HG03159 (cell line): ENCODE measurements around the gene GPHB5.
"Not testable (repeated sequence)": the region's sequence is repeated elsewhere in the genome, so short reads cannot be mapped to it uniquely, and the experiment has no call there.

Source experiments
- ATAC-seq: cut with Tn5 transposase; IDR thresholded peaks from one replicate; pipeline ENCODE4 v1.9.1; 2021; ENCODE audit warnings: mild to moderate bottlenecking, moderate library complexity; ENCODE audit not compliant: unreplicated experiment

The GPHB5 gene

DNA sequence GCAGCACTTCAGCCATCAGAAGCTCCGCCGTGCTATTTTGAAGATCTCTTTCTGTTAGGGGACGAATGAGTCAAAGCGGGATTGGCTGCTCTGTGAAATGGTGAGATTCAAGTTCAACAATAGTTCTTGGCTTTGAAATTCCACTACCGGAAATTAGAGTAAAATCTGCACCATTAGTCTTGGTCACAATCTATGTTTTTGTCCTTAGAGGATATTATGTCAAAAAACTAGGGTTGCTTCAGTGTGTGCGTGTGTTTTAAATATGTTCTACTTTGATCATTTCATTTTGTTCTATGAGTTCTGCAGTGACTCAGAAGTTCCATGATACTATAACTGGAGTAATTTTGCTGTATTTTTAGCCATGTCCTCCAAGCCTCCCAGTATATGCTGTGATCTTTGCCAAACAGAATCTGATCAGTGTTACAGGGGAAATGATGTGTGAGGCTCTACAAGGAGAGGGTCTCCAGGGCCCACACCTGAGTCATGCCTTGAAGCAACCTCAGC, 22.6 kb downstream of the GPHB5 start:
- no peak for ATAC-seq

DNA sequence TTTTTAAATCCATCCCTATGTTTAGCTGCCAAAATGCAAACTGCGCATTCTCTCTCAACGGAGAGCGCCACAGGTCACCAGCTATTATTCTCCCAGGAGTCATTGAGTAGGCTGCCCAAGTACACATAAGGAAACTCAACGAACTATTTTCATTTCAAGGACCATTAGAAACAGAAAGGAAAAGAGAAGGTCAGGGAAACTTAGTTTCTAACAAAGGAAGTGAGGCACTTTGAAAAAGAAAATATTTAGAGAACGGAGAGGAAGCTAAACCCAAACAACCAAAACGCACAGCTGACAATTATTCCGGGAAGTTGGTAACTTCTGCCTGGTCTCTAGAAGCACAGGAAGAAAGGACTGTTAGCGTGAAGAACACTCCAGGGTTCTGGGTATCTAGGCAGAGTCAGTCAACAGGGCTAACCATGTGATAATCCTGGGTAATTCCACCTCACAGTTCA, 23.5 kb downstream of the GPHB5 start:
- no peak for ATAC-seq

DNA sequence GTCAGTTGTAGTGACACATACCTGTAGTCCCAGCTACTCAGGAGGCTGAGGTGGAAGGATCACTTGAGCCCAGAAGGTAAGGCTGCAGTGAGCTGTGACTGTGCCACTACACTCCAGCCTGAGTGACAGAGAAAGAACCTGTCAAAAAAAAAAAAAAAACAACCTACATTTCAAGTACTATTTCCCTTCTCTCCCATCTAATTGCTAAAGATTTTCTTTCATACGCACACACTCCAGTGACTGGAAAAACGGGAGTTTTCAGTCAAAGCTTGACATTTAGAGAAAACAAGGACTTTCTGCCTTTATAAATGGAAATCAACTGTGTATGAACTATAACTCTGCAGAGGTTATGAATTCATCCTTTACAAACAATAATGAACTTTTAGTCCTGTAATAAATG, 25.9 kb downstream of the GPHB5 start:
- no peak for ATAC-seq

DNA sequence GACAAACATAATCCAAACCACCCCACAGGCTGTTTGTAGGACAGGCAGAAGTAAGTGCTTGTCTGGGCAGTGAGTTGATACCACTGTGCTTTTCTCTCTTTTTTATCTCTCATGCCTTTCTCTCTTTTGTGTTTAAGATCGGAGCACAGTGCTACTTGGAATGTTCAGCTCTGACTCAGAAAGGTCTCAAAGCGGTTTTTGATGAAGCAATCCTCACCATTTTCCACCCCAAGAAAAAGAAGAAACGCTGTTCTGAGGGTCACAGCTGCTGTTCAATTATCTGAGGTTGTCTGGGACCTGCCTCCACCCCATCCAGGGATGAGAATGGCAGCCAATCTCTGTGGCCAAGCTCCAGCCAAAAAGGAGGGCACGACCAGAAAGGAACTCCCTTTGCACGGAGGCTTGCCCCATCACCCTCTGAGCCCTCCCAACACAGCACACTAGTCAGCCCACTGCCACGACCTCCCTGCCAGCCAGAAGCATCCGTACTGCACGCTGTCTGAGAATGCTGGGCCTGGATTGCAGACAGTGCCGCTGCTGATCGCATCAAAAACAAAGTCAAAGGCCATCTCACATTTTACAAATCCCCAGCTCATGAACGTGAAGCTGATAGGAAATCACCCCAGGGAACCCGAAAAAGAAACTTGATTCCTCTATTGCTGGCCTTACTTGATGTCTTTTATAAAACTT, 27.8 kb downstream of the GPHB5 start:
- ATAC-seq: no peak

DNA sequence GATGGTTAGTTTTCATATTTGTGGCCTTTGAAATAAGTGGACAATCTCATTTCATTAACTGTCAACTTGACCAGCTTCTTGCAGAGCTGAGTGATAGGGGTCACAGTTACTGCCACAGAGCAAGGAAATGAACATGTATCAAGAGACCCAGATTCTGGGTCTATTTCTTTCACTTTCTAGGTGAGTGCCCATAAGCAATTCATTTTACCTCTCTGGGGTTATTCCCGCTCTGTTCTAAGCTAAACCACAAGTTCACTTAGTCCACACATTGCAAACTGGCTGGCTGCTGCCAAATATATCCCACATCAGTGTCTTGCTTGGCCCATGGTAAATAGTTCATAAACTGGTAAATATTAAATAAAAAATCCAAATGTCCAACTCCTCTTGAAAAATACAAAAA, 29.9 kb downstream of the GPHB5 start:
- no peak for ATAC-seq

DNA sequence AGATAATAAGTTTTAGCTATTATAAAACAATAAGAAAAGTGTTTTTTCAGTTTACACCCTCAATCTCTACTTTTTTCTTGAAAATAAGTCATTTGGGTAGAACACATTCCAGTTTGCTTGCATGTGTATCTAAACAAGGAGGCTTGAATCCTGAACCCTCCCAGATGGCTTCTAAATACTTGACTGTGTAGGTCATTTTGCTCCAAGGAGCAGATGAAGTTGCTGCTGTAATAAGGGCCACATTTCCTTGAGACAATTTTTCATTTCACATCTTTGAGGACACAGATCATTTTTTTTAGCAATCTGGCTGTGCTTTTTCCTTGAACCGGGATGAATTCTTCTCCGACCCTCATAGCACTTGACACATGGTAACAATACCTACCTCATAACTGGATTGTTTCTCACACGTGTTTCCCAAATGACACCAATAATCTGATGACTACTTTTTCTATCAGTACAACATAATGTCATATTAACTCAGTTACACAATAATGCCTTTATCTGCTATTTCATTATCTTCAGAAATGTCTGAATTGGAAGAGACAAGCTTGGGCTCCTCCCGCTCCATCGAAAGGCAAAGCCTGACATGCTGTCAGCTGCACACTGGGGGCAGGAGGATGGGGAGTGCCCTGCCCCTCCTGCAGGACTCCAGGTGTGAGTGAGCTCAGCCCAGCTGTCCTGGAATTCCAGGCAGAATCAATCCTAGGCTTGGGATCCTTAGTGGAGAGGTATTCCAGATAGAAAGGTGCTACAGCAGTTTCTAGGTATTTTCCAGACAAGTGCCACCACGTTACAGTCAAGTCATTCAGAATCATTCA, 30.9 kb downstream of the GPHB5 start:
- no peak for ATAC-seq

DNA sequence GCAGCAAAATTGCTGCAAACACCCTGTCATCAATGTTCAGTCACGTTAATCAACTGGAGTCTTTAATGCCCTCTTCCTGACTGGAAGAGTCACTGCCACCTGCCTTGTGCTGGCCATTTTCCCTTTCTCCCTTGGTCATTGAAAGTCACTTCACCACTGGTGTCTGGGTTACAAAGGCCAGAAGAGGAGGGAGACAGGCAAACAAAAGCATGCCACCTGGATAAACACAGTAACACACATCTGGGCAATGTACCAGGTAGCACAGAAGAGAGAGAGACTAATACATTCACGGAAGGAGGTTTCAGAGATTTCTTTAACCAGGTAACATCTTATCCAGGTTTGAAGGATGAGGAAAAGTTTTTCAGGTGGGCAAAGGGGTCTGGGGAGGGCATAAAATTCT, 32.7 kb downstream of the GPHB5 start:
- no peak for ATAC-seq

DNA sequence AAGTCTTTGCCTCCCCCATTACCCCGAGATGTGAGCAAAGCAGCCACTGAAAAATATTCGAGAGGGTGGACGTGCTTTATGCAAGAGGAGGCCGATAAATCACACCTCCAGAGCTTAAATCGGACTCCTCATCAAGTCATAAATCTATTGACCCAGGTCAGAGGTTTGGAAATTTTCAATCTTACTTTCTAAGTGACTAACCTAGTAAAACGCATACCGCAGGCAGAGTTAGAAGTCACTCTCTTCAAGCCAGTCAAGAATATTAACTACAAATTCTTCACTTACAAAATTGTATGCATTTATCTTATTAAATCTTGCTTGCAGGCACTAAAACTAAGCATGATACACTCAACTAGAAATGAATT, 34.9 kb downstream of the GPHB5 start:
- no peak for ATAC-seq

DNA sequence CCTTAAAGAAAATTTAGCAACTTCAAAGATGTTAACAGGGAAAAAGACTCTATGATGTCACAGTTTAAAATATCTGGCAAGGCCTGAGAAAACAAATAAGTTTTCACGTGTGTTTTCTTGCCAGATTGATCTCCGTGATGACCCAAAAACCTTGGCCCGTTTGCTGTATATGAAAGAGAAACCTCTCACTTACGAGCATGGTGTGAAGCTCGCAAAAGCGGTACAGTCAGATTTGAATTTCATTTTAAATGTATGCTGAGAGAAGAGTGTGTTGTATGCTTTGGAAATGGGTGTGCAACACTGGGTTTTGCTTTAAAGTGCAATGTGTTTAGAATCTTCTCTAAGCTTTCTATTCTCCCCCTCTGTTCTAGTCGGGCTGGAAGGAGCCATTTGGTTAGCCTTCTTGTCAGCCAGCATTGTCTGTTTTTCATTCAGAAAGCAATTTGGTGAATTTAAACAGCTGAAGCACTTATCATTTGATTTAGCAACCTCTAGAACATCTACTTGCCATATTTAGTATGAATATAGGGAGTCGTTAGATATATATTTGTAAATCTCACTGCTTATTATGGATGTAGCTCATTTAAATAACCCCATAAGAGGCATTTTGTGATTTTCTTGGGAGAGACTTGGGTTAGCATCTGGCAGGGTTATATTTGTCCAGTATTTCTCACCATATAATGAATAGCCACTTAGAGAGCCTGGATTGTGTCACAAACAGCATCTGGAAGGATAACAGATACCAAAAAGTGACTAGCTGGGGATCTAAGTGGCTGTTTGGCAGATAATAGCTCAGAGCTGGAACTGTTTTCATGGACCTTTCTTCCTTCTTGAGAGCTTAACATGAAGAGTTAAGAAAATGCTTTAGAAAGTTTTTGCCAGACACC, 35.5 kb downstream of the GPHB5 start:
- ATAC-seq: no peak

DNA sequence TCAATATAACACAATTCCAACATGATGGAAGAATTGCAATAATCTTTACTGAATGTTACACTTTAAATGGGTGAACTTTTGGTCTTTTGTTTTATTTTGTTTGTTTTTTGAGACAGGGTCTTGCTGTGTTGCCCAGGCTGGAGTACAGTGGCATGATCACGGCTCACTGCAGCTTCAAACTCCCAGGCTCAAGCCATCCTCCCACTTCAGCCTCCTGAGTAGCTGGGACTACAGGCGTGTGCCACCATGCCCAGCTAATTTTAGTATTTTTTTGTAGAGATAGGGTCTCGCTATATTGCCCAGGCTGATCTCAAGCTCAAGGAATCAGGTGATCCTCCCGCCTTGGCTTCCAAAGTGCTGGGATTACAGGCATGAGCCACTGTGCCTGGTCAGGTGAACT, 38.8 kb downstream of the GPHB5 start:
- ATAC-seq: not testable (repeated sequence)

DNA sequence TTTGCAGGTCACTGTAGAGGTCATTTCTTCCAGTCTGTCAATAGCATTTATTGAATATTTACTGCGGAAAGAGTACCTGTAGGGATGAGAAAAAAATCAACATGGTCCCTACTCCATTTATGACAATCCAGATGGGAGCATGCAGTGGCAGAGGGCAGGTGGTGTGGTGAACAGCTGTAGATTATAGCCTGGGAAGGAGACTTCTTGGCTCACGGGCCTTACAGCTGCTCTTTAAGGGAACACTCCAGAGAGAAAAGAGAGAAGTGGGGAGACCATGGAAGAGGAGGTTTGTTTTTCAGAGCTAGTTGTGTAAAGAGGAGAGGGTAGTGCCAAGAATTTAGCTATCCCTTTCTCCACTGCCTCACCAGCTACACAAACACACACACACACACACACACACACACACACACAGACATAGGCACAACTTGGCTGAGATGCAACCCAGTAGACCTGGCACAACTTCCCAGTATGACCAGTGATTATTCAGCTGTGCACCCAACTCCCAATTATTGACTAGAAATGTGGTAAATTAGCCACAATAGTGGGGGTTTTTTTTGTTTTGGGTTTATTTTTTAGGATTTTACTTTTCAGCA, 41.0 kb downstream of the GPHB5 start:
- ATAC-seq: no peak

DNA sequence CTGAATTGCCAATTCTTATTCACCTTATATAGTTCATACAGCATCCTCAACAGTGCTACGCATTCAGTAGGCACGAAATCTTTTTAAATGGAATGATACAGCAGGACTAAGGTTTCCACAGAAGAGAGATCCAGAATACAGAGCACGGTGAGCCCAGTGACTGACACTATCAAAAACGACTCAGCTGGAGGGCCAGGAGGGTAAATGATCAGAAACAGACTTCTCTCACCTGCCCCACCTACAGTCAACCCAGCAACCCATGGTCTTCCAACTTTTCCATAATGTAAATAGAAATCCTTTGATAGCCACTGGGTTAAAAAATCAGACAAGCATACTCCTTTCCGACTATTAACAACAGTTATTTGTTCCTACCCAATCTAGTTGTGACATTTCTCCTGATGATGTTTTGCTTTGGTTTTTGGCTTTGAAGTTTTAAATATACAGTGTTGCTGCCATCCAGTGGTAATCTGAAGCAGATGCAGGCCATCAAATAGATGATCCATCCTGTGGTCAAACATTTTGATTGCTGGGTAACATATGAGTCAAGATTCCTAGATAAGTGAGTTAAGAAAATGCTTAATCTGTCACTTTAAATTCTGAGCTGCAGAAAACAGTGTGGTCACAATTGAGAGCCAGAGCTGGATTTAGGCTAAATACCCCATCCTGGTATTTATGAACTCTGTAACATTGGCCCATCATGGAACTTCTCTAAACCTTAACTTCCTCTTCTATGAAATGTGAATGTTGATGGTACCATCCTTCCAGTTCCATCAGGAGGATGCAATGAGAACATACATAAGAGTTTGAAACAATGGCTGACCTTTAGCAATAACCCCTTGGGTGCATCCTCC, 42.0 kb downstream of the GPHB5 start:
- ATAC-seq: peak; percentile 78

DNA sequence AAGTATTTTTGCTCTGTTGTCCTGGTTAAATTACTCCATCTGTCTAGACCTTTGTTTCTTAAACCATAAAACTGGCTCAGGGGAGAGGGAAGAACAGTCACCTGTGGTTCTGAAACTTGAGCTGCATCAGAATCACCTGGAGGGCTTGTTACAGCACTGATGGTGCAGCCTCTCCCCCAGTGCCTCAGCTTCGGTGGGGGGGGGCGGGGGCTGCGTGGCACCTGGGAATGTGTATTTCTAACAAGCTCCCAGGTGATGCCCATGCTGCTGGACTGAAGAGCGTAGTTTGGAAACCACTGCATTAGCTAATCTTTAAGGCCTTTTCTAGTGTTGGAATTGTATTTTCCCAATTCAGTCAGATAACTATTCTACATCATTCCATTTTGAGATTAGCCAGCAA, 42.7 kb downstream of the GPHB5 start:
- ATAC-seq: no peak

DNA sequence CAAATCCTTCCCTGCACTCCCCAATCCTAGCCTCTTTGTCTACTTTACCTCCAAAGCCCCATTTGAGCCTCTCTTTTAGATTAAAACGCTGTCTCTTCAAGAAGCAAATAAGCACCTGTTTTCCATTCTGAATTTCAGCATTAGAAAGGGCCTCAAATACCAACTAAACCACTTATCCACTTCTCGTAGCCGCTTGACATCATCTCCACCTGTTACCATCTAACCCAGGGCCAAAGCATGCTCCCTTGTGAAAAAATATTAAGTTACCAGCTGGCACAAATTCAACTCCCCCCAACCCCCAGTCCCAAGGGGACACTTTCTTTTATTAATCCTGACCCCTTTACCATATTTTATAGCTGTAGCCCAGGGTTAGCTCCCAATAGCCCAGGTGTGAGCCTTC, 43.1 kb downstream of the GPHB5 start:
- no peak for ATAC-seq

DNA sequence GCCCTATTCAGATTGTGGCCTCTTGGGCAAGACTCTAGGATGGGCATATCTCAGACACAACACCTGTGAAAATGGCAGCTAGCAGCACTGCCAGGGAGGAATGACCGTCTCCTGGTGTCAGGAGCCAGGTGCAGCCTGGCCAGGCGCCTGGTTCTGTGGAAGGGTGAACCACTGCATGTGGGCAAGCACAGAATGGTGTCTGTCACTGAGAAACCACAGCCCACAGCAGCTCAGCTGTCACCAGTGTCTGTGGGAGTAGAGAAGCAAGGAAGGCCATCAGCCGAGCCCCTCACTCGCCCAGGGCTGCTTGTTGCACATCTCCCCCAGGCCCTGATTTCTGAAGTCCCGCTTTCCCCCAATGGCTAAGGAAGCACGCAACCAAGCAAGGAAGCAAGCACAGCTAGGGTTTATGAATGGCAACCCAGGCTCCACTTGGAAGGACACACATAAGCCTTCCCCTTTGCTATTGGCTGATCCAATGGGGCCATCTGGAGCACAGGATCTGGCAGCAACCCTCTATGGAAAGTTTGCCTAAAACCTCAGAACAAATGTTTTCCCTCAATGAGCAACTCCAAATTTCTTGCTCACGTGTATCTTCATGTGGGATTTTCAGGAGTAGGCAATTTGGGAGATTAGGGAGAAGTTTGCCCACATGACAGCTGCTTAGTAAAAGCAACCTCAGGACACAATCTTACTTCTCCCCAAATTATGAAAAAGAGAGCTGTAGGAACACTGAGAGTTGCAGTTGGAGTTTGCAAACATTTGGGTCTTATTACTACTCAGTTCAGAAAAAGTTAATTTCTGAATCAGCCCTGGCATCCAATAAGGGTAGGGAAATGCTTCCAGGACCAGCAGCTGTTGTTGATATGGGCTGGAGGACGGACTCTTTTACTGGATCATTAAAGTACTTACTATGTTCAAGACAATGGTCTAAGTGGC, 44.7 kb downstream of the GPHB5 start:
- no peak for ATAC-seq

DNA sequence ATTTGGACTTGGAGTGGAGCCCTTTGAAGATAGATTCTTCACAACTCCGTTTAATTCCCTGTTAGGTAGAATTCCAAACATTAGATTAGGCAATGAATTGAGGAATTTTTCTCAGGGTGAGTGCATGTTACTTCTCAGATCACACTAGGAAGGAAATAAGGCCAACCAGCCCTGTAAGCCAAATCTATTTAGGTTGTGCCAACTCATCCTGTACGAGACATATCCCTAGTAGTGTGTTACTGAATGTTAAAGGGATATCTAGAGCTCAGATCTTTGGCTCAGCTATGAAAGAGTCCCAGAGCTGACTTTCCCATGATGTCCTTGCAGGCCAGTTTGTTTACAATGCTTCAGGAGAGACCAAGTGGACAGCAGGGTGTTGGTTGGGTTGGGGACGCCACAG, 45.6 kb downstream of the GPHB5 start:
- no peak for ATAC-seq

DNA sequence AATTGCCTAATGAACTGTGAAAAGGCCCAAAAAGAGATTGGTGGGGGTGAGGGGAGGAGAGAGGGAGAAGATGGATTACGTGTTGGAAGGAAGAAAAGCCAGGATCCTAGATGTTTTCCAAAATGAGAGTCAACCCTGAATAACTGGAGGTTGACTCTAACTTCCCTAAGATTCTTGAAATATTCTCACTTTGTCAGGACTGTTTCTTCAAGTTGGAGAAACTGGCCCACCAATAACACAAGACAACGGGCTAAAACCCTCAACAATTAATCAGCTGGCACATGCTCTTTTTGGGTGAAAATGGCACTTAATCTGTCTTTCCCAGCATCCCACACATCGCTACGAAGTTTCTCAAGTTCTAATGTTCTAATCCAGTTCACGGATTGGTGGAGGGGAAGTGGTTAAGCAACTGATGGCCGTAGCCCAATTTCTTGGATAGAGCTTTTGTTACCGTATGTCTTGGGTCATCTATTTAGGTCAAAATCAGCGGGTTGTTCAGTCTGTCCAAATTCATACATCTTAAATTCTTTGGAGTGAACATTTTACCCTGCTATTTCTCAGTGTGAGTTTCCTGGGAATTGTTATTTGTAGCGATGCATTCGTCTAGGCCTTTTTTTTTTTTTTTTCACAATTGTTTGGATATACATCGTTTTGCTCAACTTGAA, 49.0 kb downstream of the GPHB5 start:
- no peak for ATAC-seq

DNA sequence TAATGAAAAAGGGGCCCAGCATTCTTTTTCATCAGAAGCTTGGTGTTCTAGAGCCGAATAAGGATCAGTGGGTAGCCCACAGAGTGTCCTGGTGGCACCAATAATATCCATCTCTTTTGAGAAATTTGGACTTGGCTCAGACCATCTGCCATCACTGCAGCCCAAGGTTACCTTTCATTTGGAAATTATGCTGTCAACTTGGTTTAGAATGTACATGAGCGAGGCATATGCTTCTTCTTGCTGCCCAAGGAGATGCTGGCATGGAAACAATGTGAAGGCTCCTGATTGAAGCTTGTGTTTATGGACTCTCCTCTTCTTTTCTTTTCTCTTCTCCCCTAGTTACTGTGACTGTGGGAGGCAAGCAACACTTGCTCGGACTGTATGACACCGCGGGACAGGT, 50.0 kb downstream of the GPHB5 start:
- ATAC-seq: no peak
